H1 (cell line): ENCODE results near the gene RPUSD2. TPM values are rescaled to one million over a fixed set of nuclear protein-coding genes. Genes with fewer than 3 reads are reported as not detected.

Experiments
- CTCF ChIA-PET: fragments of 300-600 bp; sonication (Branson Sonifier 250); formaldehyde crosslinking; loops from one replicate; lab custom pipeline; 2021; ENCODE audit not compliant: partially characterized antibody; lab: Charles Lee
- POLR2A ChIA-PET: fragments of 300-600 bp; sonication (Branson Sonifier 250); formaldehyde crosslinking; loops from one replicate; lab custom pipeline; 2021; ENCODE audit warnings: inconsistent platforms; ENCODE audit not compliant: partially characterized antibody; lab: Charles Lee
- DNase-seq, 2 experiments: peaks; one replicate each; pipeline versions ENCODE4 v3.0.0 to v3.0.0-alpha.2; 2010 to 2022; ENCODE audit warnings: low spot score in 2 of 2, low read depth in 1 of 2, mixed read lengths in 1 of 2
- FAIRE-seq: peaks from 2 replicates; lab custom pipeline; 2011; peaks lifted over from hg19 to GRCh38; lab: Jason Lieb, UNC
- H2AFZ ChIP-seq: 2 replicates; pipeline ENCODE4 v1.8.1; 2012; ENCODE audit warnings: low read length, inconsistent platforms
- H2AK5ac ChIP-seq: 2 replicates; pipeline ENCODE4 v1.6.1; 2013; ENCODE audit warnings: low read depth, low read length
- H2BK120ac ChIP-seq: replicated peaks from 2 replicates; pipeline ENCODE3; 2013; ENCODE audit warnings: low read depth, low read length, inconsistent platforms
- H2BK12ac ChIP-seq: 2 replicates; pipeline ENCODE4 v1.6.1; 2013; ENCODE audit warnings: low read depth, low read length
- H2BK15ac ChIP-seq: 2 replicates; pipeline ENCODE4 v1.6.1; 2013; ENCODE audit warnings: low read length
- H2BK20ac ChIP-seq: 2 replicates; pipeline ENCODE4 v1.6.1; 2013; ENCODE audit warnings: low read length
- H2BK5ac ChIP-seq: 2 replicates; pipeline ENCODE4 v1.6.1; 2013; ENCODE audit warnings: low read depth, low read length
- H3K14ac ChIP-seq: 2 replicates; pipeline ENCODE4 v1.6.1; 2013; ENCODE audit warnings: inconsistent platforms; ENCODE audit not compliant: insufficient read length
- H3K18ac ChIP-seq: 2 replicates; pipeline ENCODE4 v1.6.1; 2013; ENCODE audit warnings: low read length; ENCODE audit errors: extremely low read depth
- H3K23ac ChIP-seq: 2 replicates; pipeline ENCODE4 v1.6.1; 2013; ENCODE audit warnings: inconsistent platforms; ENCODE audit not compliant: insufficient read length
- H3K23me2 ChIP-seq: 2 replicates; pipeline ENCODE4 v1.6.1; 2013; ENCODE audit warnings: low read depth, low read length
- H3K27ac ChIP-seq: 2 replicates; pipeline ENCODE4 v1.6.1; 2011; ENCODE audit warnings: low read depth, low read length, inconsistent platforms
- H3K27me3 ChIP-seq, 4 experiments: replicated peaks in 1 of 4; 1 replicate in 1 of 4; 2 replicates in 3 of 4; pipeline versions ENCODE4 v1.6.1 to v1.8.1; 2011 to 2013; ENCODE audit warnings: low read length in 3 of 4, mild to moderate bottlenecking in 3 of 4, inconsistent platforms in 2 of 4, mixed read lengths in 2 of 4, moderate library complexity in 1 of 4; ENCODE audit not compliant: control insufficient read depth in 3 of 4, insufficient read depth in 3 of 4; ENCODE audit errors: extremely low read depth in 1 of 4
- H3K36me3 ChIP-seq, 4 experiments: 2 replicates each; pipeline versions ENCODE4 v1.6.1 to v1.8.1; 2011 to 2013; ENCODE audit warnings: mild to moderate bottlenecking in 4 of 4, low read length in 3 of 4, moderate library complexity in 2 of 4, control low read depth in 1 of 4, inconsistent platforms in 1 of 4; ENCODE audit not compliant: insufficient read depth in 4 of 4, control insufficient read depth in 2 of 4
- H3K4ac ChIP-seq: replicated peaks from 2 replicates; pipeline ENCODE3; 2013; ENCODE audit warnings: low read length, low read depth, mixed read lengths, inconsistent platforms; ENCODE audit not compliant: insufficient read length
- H3K4me1 ChIP-seq, 4 experiments: replicated peaks in 1 of 4; 1 replicate in 1 of 4; 2 replicates in 3 of 4; pipeline versions ENCODE4 v1.6.1 to v1.8.1; 2011 to 2013; ENCODE audit warnings: low read length in 3 of 4, inconsistent platforms in 2 of 4, mixed read lengths in 1 of 4; ENCODE audit not compliant: insufficient read depth in 4 of 4, control insufficient read depth in 3 of 4
- H3K4me2 ChIP-seq, 2 experiments: 2 replicates each; pipeline versions ENCODE4 v1.6.1 to v1.8.1; 2011 to 2013; ENCODE audit warnings: low read depth in 2 of 2, low read length in 2 of 2, control low read depth in 1 of 2, inconsistent platforms in 1 of 2, mild to moderate bottlenecking in 1 of 2; ENCODE audit not compliant: insufficient read depth in 1 of 2
- H3K4me3 ChIP-seq, 4 experiments: fragments of 200-600, 300-600 bp in 1 of 4; sonication (generic), shearing (Covaris generic), sonication (Bioruptor Twin) in 1 of 4; 2 replicates each; pipeline versions ENCODE4 v1.5.1 to v1.8.1; 2011 to 2016; ENCODE audit warnings: low read length in 4 of 4, low read depth in 3 of 4, control low read depth in 2 of 4, inconsistent platforms in 2 of 4, mild to moderate bottlenecking in 2 of 4, mixed read lengths in 1 of 4, moderate library complexity in 1 of 4; ENCODE audit not compliant: insufficient read depth in 2 of 4; ENCODE audit errors: extremely low read depth in 1 of 4
- H3K56ac ChIP-seq: replicated peaks from 2 replicates; pipeline ENCODE3; 2013; ENCODE audit warnings: low read depth, mild to moderate bottlenecking, mixed read lengths, low read length, inconsistent platforms; ENCODE audit not compliant: insufficient read length
- H3K79me1 ChIP-seq: 2 replicates; pipeline ENCODE4 v1.6.1; 2013; ENCODE audit warnings: low read depth, low read length, control low read depth
- H3K79me2 ChIP-seq, 2 experiments: 2 replicates each; pipeline versions ENCODE4 v1.6.1 to v1.8.1; 2012 to 2013; ENCODE audit warnings: low read length in 2 of 2, mild to moderate bottlenecking in 2 of 2, inconsistent platforms in 1 of 2; ENCODE audit not compliant: insufficient read depth in 2 of 2, control insufficient read depth in 1 of 2
- H3K9ac ChIP-seq, 4 experiments: replicated peaks in 1 of 4; 1 replicate in 1 of 4; 2 replicates in 3 of 4; pipeline versions ENCODE4 v1.6.1 to v1.8.1; 2011 to 2013; ENCODE audit warnings: low read depth in 3 of 4, low read length in 3 of 4, control low read depth in 2 of 4, mild to moderate bottlenecking in 2 of 4, moderate library complexity in 2 of 4, inconsistent platforms in 1 of 4; ENCODE audit errors: extremely low read depth in 1 of 4
- H3K9me3 ChIP-seq, 2 experiments: 2 replicates each; pipeline versions ENCODE4 v1.6.1 to v1.8.1; 2012 to 2013; ENCODE audit warnings: mild to moderate bottlenecking in 2 of 2, moderate library complexity in 2 of 2, control low read depth in 1 of 2, inconsistent platforms in 1 of 2, low read depth in 1 of 2, low read length in 1 of 2, mixed read lengths in 1 of 2; ENCODE audit not compliant: insufficient read depth in 2 of 2
- H4K20me1 ChIP-seq, 2 experiments: replicated peaks in 1 of 2; 2 replicates each; pipeline versions ENCODE3 to v1.8.1; 2011 to 2013; ENCODE audit warnings: inconsistent platforms in 2 of 2, low read length in 2 of 2, mild to moderate bottlenecking in 1 of 2; ENCODE audit not compliant: insufficient read depth in 2 of 2, control insufficient read depth in 1 of 2
- H4K5ac ChIP-seq: 2 replicates; pipeline ENCODE4 v1.6.1; 2013; ENCODE audit warnings: low read length, low read depth, mixed read lengths, inconsistent platforms; ENCODE audit not compliant: insufficient read length
- H4K8ac ChIP-seq: 2 replicates; pipeline ENCODE4 v1.8.0; 2013; ENCODE audit warnings: mild to moderate bottlenecking, moderate library complexity, low read length, inconsistent platforms; ENCODE audit not compliant: insufficient read depth; ENCODE audit errors: extremely low read depth
- H4K91ac ChIP-seq: replicated peaks from 2 replicates; pipeline ENCODE3; 2013; ENCODE audit warnings: low read length, mixed read lengths, inconsistent platforms; ENCODE audit not compliant: insufficient read length
- KDM1A ChIP-seq: fragments of 200-600, 300-600 bp; sonication (generic); IDR thresholded peaks from 2 replicates; pipeline ENCODE4 v1.7.1; 2016; ENCODE audit warnings: mild to moderate bottlenecking, low read length, borderline replicate concordance
- WGBS, 2 experiments: shearing (Covaris generic) in 1 of 2; methylation state at CpG; one replicate each; pipeline versions ENCODE4 v1.1.6 to v1.1.7; 2013 to 2015; ENCODE audit warnings: low lambda C conversion rate in 2 of 2, mixed read lengths in 2 of 2, inconsistent platforms in 1 of 2, low coverage in 1 of 2, missing lambda C conversion rate in 1 of 2; ENCODE audit not compliant: insufficient replicate concordance in 2 of 2, insufficient coverage in 1 of 2, insufficient read length in 1 of 2; ENCODE audit errors: extremely low coverage in 1 of 2, missing lambda C conversion rate in 1 of 2; 5-methylcytosine and 5-hydroxymethylcytosine counted together
- polyA plus RNA-seq, 7 experiments: library from polyadenylated mRNA; depleted of rRNA in 3 of 7; stranded (reverse) in 5 of 7; unstranded in 2 of 7; fragments of >200 nt in 5 of 7; fragments of 200-250 nt in 2 of 7; gene quantifications; 1 replicate in 5 of 7; 2 replicates in 1 of 7; 4 replicates in 1 of 7; pipeline versions ENCODE4 v1.2.1 to v1.2.3, GENCODE V29; 2011 to 2013; ENCODE audit warnings: missing spikeins in 2 of 7, mixed read lengths in 2 of 7
- total RNA-seq: library from RNA; stranded (reverse); fragmentation: NEBNext Ultra II Directional; extraction: Animal tissue kit (Norgen Biotek cat#: 25700); gene quantifications from 2 replicates; pipeline ENCODE4 v1.2.1, GENCODE V29; 2021

Gene RPUSD2
- total and polyA plus RNA-seq, 2 of the 8 experiments (the other 6 are each of a cell fraction or from before 2014, with no cell fraction given) = 14.5 to 28.5 TPM

DNA sequence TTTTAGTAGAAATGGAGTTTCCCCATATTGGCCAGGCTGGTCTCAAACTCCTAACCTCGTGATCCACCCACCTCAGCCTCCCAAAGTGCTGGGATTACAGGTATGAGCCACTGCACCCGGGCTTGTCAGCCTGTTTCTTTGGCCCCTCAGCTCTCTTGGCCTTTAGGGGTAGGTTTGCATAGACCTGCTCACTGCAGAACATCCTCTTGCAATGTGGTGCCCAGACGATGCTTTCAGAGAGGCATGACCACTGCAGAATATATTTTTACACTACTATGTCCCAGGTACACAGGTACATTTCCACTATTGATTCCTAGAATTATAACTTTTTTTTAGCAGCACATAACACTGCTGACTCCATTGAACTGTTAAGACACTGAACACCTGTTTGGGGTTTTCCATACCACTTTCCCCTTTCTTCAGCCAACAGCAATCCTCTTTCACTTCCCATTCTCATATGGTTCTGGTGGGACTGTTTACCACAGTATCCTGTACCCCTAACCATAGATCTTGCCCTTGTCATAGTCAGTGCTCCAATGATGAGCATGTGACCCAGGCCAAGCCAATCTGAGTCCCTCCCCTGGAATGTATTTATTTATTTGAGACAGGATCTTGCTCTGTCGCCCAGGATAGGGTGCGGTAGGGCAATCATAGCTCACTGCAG is 25.3 kb upstream of the RPUSD2 start:
- Histone ChIP-seq H3K4me3 (no peak overlapping the region), H2BK12ac (no peak overlapping the region), H2BK120ac (no peak overlapping the region), H2AFZ (no peak overlapping the region), H2AK5ac (no peak overlapping the region), H3K56ac (no peak overlapping the region), H3K4ac (no peak overlapping the region), H3K14ac (no peak overlapping the region), H3K36me3 (no peaks in the 10 kb centered on the region), H3K27me3 (no peaks in the 10 kb centered on the region), H2BK20ac (no peak overlapping the region), H3K79me2 (no peaks in the 10 kb centered on the region), H4K20me1 (no peaks in the 10 kb centered on the region), H3K4me1 (no peaks in the 10 kb centered on the region), H3K9me3 (no peaks in the 10 kb centered on the region), H3K23ac (no peak overlapping the region), H3K4me2 (no peak overlapping the region), H4K8ac (no peak overlapping the region), H3K79me1 (no peaks in the 10 kb centered on the region; the same call in 1 of the 2 replicates), H3K23me2 (no peaks in the 10 kb centered on the region), H3K9ac (no peak overlapping the region), H2BK15ac (no peak overlapping the region), H3K27ac (no peak overlapping the region), H4K91ac (no peak overlapping the region), H2BK5ac (no peak overlapping the region), H3K18ac (no peak overlapping the region), H4K5ac (no peak overlapping the region)
- DNase-seq (no peak), FAIRE-seq (no peak)
- ChIA-PET CTCF (interaction anchor here (0.7 to 0.8 kb wide), 2 partner anchors 14 to 15 kb away, joined by 3 read pairs; no protein-coding TSS in a partner anchor), POLR2A (no interaction called here)
- WGBS, 2 experiments = 85% methylated on average over 5 of the region's 5 CpGs; no CpG with 5 or more reads in 1 of the 2 experiments
- TF ChIP-seq KDM1A = no peak
